Neutrophil (primary cell): ENCODE results near the gene OR1F1.
A peak's percentile ranks its signal among the peaks of the same experiment; 100 is the strongest.

Experiments used
- H3K27ac ChIP-seq: fragments of 200-600 bp; sonication (generic); 2 replicates; pipeline ENCODE4 v1.5.1; 2016; ENCODE audit warnings: mild to moderate bottlenecking, moderate library complexity
- H3K27me3 ChIP-seq: fragments of 200-600 bp; sonication (generic); 2 replicates; pipeline ENCODE4 v1.6.0; 2016; ENCODE audit warnings: mild to moderate bottlenecking
- H3K36me3 ChIP-seq: fragments of 200-600 bp; sonication (generic); 2 replicates; pipeline ENCODE4 v1.5.1; 2017
- H3K4me1 ChIP-seq, 2 experiments: fragments of 200-600 bp in 1 of 2; sonication (generic) in 1 of 2; 1 replicate in 1 of 2; 2 replicates in 1 of 2; pipeline versions ENCODE4 v1.5.1 to v1.6.1; 2013 to 2016; ENCODE audit warnings: low read depth in 1 of 2, low read length in 1 of 2, mild to moderate bottlenecking in 1 of 2, moderate library complexity in 1 of 2; ENCODE audit not compliant: control insufficient read depth in 1 of 2, insufficient read depth in 1 of 2
- H3K4me3 ChIP-seq, 2 experiments: fragments of 200-600 bp in 1 of 2; sonication (generic) in 1 of 2; 1 replicate in 1 of 2; 2 replicates in 1 of 2; pipeline ENCODE4 v1.5.1; 2013 to 2016; ENCODE audit warnings: low read depth in 1 of 2, low read length in 1 of 2, mild to moderate bottlenecking in 1 of 2, moderate library complexity in 1 of 2
- H3K9me3 ChIP-seq: fragments of 200-600 bp; sonication (generic); 2 replicates; pipeline ENCODE4 v1.5.1; 2016
- TF ChIP-seq, protein P1 (sequence below): fragments of 200-600 bp; sonication (generic); IDR thresholded peaks from 2 replicates; pipeline ENCODE4 v1.5.1; 2016; ENCODE audit warnings: antibody characterized with exemption

Gene OR1F1

DNA sequence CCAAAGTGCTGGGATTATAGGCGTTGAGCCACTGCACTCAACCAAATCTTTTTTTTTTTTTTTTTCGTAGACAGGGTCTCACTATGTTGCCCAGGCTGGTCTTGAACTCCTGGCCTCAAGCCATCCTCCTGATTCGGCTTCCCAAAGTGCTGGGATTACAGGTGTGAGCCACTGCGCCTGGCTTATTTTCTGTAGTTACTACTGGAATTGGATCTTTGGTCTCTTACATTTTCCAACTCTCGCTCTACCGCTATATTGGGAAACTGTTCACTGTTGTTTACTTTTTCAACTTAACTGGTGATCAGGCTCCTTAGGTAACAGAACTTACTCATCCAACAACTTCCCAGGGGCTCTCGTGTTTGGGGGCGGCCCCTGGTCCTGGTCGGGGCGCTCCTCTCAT, 32.8 kb downstream of the OR1F1 start:
- Histone ChIP-seq H3K27ac (no peak overlapping the region), H3K9me3 (peaks cover 29% of the 10 kb centered on the region), H3K36me3 (peaks cover 14% of the 10 kb centered on the region), H3K27me3 (no peaks in the 10 kb centered on the region), H3K4me1 (peaks cover 23 to 25% of the 10 kb centered on the region in 2 experiments), H3K4me3 (no peak overlapping the region)
- TF ChIP-seq, protein P1, sequence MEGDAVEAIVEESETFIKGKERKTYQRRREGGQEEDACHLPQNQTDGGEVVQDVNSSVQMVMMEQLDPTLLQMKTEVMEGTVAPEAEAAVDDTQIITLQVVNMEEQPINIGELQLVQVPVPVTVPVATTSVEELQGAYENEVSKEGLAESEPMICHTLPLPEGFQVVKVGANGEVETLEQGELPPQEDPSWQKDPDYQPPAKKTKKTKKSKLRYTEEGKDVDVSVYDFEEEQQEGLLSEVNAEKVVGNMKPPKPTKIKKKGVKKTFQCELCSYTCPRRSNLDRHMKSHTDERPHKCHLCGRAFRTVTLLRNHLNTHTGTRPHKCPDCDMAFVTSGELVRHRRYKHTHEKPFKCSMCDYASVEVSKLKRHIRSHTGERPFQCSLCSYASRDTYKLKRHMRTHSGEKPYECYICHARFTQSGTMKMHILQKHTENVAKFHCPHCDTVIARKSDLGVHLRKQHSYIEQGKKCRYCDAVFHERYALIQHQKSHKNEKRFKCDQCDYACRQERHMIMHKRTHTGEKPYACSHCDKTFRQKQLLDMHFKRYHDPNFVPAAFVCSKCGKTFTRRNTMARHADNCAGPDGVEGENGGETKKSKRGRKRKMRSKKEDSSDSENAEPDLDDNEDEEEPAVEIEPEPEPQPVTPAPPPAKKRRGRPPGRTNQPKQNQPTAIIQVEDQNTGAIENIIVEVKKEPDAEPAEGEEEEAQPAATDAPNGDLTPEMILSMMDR, result no peak

DNA sequence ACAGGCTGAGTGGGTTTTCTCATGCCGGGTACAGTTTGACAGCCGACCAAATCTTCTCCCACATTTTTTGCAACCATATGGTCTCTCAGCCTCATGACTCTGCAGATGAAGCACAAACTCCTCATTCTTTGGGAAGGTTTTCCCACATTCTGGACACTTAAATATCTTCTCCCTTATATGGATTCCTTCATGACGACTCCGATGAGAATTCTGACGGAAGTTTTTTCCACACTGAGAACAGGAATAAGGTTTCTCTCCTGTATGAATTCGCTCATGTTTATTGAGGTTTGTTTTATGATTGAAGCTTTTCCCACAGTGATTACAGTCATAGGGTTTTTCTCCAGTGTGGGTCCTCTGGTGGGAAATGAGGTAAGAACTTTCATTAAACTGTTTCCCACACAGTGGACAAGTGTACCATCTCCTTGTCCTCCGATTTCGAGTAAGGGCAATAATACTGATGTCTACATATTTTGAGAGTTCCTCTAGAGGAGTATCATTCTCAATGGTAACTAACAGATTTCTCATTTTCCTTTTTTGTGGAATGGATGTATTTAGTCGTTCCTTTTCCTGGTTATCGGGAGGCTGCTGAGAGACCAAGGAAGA, 36.0 kb downstream of the OR1F1 start:
- Histone ChIP-seq H3K4me1 (no peaks in the 10 kb centered on the region), H3K4me3 (no peak overlapping the region), H3K27ac (no peak overlapping the region), H3K27me3 (no peaks in the 10 kb centered on the region), H3K9me3 (peaks cover 29% of the 10 kb centered on the region), H3K36me3 (peaks cover 31% of the 10 kb centered on the region)
- TF ChIP-seq, protein P1, result no peak

DNA sequence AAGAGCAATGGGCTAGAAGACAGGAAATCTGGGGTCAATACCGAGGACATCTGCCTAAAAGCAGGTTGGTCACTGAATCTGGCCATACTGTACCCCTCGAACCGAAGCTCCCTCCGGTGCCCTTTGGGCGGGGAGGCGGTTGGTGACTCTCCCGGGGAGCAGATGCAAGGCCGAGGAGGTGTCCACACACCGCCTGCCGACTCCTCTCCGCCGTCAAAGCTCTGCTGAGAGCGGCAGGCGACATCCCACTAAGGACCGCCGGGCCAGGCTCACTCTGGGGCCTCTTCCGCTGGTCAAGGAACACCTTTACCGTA, 46.5 kb downstream of the OR1F1 start:
- no peaks in the 10 kb centered on the region for H3K27me3 ChIP-seq
- H3K9me3 ChIP-seq, result no peaks in the 10 kb centered on the region
- H3K4me3 ChIP-seq, result peak overlapping the region; percentile 86 to 95
- H3K27ac ChIP-seq, result peak overlapping the region; percentile 99
- peaks cover 34% of the 10 kb centered on the region for H3K36me3 ChIP-seq
- peaks cover 25 to 27% of the 10 kb centered on the region in 2 experiments for H3K4me1 ChIP-seq
- TF ChIP-seq, protein P1, result no peak

DNA sequence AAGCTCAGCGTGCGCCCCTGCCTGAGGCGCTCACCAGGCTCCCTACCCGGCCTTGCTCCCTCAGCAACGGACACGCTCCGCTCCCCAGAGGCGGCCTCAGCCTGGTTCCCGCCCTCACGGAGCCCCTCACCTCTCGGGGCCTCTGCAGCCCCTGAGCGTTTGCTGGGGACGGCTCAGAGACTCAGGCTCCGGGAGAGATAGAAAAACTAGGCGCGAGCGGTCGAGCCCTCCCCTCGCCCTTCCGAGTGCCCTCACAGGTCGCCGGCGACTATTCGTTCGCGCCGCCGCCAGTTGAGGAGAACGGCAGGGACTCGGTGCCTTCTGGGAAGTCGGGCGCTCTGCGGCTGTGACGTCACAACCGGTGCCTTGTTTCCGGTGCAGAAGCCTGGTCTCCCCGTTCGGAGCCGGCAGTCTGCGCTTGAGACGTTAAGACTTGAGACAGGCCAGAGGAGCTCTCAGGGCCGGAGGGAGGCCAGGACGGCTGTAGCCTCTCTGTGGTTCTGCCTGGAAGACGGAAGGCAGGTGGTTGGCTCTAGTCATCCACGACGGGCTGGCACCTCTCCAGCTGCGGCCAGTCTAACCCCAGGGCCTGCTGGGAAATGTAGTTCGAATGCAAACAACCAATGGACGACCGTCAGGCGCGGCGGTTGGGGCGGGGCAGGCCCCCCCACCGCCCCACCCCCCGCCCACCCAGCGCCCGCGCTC, 47.0 kb downstream of the OR1F1 start, which contains the start of gene ZNF200:
Gene ZNF200 (minus strand): TSS at position 302 of the 705 bp plus-strand sequence. CDS start 1,403 bp downstream, outside the sequence.
- H3K4me1 ChIP-seq, result peaks cover 27 to 29% of the 10 kb centered on the region in 2 experiments
- TF ChIP-seq, protein P1, result peak; percentile 58
- H3K4me3 ChIP-seq, result peak within 1 kb of the TSS; percentile 86 to 95
- no peaks in the 10 kb centered on the region for H3K9me3 ChIP-seq
- H3K36me3 ChIP-seq, result peaks cover 32% of the 10 kb centered on the region
- no peaks in the 10 kb centered on the region for H3K27me3 ChIP-seq
- peak within 1 kb of the TSS; percentile 99 for H3K27ac ChIP-seq

DNA sequence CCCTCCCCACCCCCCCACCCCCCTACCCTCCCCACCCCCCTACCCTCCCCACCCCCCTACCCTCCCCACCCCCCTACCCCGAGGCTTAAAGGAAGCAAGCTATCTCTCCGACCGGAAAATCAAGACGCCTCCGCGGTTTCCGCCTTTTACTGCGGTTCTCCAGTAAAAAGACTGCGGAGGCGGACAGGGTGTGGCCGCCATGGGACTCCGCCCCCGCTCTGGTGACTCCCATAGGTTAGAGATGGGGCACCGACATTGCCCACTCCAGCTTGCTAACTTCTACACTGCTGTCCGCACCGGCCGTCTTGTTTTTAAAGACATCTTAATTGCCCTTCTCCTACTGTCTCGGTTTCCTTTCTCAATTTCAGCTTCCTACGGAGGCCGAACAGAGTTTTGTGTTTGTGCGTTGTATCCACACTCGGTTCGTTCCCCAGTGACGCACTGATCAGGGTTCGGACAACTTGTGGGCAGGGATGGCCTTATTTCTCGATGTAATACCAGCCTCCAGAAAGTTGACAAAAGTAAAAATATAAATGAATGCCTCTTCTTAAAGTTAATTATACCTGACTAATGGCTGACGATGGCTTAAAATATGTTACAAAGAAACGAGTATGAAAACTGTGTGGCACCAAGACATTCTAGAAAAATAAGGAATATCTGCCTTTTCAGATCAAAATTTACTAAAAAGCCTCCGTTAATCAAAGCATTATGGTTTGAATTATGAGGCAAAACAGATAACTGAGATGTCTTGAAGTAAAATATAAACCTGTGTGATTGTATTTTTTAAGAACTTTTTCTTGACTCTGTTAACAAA, 48.1 kb downstream of the OR1F1 start:
- Histone ChIP-seq H3K9me3 (no peaks in the 10 kb centered on the region), H3K4me1 (peaks cover 38 to 39% of the 10 kb centered on the region in 2 experiments), H3K27ac (peak overlapping the region; percentile 71), H3K36me3 (peaks cover 33% of the 10 kb centered on the region), H3K4me3 (no peak overlapping the region), H3K27me3 (no peaks in the 10 kb centered on the region)
- TF ChIP-seq, protein P1, result no peak
